Activated CD4-positive, alpha-beta T cell treated with anti-CD3 and anti-CD28 coated beads, Interleukin-2, amount 50 U/mL, for 24 hours (primary cell): ENCODE data around the gene KRTAP5-5.
"Not testable (repeated sequence)": the region's sequence is repeated elsewhere in the genome, so short reads cannot be mapped to it uniquely, and the experiment has no call there.

Experiments
- DNase-seq, 2 donors: peaks; one replicate each; pipeline ENCODE4 v3.0.0-alpha.2; 2020; ENCODE audit warnings: low read depth in 1 of 2, low spot score in 1 of 2

Gene KRTAP5-5

DNA sequence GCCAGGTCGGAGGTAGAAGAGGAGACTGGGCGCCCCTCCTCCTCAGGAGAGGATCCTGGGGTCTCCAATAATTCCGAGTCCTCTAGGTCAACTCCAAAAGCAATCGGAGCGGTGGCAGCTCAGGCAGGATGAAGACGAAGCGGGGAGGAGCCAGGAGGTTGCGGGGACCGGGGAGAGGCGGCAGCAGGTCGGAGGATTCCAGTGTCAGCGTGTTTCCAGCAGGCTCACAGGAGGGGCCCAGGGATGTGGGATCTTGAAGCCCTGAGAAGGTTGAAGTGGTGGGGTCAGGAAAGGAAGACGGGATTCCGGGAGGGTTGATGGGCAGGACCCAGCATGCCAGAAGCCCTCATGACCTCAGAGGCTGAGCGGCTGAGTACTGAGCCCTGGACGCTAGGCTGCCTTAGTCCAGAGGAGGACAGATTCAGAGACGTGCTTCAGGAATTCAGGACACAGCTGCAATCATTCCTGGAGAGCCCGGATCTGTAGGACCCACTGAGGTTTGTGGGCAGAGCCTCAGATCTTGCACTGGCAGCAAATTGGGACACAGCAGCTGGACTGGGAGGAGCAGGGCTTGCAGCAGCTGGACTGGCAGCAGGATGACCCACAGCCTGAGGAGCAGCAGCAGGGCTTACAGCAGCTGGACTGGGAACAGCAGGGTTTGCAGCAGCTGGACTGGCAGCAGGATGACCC is 22.3 kb upstream of the KRTAP5-5 start:
- DNase-seq: not testable (repeated sequence)

DNA sequence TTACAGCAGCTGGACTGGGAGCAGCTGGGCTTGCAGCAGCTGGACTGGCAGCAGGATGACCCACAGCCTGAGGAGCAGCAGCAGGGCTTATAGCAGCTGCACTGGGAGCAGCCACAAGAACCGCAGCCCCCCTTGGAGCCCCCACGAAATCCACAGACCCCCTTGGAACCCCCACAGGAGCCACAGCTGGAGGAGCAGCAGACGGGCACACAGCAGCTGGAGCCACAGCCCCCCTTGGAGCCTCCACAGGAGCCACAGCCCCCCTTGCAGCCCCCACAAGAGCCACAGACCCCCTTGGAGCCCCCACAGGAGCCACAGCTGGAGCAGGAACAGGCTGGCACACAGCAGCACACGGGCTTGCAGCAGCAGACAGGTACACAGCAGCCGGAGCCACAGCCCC is 21.7 kb upstream of the KRTAP5-5 start:
- not testable (repeated sequence) for DNase-seq

DNA sequence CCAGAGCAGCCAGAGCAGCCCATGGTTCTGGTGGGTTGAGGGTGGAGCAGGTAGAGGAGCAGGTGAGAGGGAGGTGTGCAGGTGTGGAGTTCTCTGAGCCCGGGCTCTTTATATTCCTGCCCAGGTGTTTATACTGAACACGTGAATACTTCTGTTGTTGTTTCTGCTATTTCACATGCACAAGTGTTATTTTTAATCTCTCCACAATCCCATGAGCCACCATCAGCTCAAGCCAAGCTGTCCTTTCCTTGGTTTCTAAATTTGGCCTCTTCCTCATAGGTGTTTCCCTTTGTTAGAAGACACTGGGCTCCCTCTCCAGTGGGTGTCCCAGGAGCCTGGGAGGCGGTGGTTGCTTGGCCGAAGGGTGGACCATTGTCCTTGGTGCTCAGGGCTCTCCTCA is 21.2 kb upstream of the KRTAP5-5 start, which contains the start of gene KRTAP5-3:
TSS of gene KRTAP5-3 (minus strand) at position 101 of the 400 bp plus-strand sequence. CDS start at position 23, 78 bp downstream.
- DNase-seq: no peak

DNA sequence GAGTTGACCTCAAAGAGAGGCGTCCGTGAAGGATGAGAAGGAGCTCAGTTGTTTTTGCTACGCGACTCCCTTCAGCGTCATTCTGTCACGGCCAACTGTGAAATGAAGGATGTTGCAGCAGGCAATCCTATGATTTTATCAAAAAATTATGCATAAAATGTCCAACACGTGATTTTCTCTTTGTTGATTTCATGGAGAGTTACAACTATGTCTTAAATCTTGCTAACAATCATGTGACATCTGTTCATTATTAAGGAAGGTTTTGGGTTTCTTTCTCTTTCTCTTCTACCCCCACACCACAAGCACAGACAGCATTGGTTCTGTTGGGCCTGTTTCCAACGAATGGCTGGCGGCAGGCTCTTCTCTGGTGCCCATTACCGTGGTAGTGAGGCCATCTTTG is 11.3 kb upstream of the KRTAP5-5 start:
- DNase-seq: no peak

DNA sequence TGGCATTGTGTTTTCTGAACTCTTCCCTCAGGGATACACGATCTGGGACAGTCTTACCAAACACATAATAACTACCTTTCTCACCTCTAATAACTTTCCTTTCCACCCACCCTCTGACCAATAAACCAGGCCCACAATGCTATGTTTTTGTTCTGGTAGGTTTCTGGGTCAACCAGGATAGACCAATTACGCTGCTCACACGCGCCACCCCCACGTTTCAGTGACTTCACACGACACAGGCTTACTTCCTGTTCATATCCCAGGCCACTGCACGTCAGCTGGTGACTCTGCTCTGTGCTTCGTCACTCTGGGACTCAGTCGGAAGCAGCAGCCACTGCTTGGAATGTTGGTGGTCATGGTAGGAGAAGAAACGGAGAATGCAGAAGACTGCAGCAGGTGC is 10.1 kb upstream of the KRTAP5-5 start:
- DNase-seq: no peak

DNA sequence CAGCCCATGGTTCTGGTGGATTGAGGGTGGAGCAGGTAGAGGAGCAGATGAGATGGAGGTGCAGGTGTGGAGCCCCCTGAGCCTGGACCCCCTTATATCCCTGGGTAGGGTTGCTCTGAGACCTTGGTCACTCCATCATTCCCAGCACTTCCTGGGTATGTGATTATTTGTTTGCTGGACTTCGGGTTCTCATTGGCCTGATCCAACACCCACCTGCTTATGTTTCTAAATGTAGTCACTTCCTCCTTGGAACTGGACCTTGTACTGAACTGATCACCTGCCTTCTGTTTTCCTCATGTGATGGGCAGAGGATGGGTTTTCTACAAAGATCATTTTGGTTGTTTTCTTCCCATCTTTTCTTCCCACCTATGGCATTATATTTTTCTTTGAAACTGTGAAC is 7.5 kb upstream of the KRTAP5-5 start, which contains the start of gene KRTAP5-4:
TSS of gene KRTAP5-4 (minus strand) at position 53 of the 400 bp plus-strand sequence. CDS start at position 8, 45 bp downstream.
- DNase-seq: no peak

DNA sequence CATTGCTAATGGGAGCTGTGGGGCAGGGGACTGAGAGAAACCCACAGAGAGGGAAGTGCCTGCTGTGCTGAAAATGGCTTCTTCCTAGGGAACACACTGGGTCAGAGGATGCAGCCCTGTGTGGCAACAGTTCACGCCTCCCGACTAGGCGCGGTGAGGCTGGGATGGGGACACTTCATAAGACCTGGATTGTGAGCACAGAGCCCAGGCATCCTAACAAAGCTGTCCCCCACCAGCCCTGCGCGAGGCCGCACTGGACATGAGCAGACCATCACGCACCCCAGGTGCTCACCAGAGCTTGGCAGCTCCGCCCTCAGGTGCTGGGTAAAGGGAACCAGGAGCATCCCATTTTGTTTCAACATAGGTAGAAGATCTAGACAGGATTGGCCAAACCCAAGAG is 5.9 kb upstream of the KRTAP5-5 start:
- DNase-seq: no peak

DNA sequence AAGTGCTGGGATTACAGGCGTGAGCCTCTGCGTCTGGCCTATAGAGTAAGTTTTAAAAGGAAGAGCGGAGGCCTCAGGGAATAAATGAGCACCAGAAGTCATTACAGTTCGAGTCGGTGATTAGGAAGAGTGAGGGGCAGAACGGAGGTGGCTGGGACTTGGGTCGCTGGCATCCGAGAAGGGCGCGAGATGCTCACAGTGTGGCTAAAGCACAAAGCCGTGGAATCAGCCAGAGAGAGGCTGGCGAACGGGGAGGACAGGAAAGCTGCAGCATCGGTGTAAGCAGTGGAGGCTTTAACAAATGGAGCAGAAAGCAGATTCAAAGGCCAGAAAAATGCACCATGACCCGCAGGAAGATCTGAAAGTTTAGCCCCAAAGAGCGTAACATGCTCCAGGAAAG is 5.0 kb upstream of the KRTAP5-5 start:
- DNase-seq: no peak

DNA sequence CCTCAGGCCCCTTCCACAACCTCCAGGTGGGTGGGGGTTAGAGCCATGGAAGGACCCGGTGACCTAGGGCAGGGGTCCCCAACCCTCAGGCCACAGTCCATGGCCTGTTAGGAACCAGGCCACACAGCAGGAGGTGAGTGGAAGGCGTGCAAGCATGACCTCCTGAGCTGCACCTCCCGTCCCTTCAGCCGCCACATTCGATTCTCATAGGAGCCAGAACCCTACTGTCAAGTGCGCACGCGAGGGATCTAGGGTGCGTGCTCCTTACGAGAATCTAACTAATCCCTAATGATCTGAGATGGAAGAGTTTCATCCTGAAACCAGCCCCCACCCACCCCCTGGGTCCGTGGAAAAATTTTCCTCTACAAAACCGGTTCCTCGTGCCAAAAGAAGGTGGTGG is 4.0 kb upstream of the KRTAP5-5 start:
- DNase-seq: no peak

DNA sequence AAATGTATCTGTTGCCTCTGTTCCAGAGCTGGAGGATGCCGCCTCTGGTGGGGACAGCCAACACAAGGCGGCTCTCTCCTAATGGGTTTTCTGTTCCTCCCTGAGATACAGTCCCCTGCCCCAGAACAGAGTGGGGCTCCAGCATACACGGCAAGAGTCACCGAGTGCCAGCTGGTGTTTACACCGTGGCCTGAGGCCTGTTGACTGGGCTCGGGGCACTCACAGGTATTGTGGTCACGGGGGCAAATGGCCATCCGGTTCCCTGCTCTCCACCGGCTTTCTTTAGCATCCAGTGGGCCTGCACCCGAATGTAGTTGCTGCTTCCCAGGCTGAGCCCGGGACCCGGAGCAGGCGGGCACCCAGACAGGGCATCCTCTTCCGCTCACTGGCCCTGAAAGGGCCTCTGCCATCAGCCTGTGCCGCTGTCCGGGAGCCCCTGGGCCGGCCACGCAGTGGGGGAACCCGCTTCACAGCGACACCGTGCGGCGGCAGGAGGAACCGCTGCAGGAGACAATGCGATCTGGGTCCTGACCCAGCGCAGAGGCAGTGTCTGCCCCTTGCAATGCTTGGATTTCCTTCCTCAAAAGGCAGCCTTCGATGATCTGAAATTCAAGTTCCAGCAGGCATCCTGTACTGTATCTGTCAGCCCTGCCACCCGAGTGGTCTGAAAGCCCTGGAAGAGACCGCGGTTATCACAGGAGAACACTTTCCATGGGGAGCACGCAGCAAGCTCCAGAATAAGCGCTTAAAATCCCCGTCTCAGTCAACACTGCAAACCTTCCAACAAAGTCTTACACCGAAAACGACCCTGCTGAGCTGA is 859 bp upstream of the KRTAP5-5 start:
- peak; percentile 30 to 41 for DNase-seq

DNA sequence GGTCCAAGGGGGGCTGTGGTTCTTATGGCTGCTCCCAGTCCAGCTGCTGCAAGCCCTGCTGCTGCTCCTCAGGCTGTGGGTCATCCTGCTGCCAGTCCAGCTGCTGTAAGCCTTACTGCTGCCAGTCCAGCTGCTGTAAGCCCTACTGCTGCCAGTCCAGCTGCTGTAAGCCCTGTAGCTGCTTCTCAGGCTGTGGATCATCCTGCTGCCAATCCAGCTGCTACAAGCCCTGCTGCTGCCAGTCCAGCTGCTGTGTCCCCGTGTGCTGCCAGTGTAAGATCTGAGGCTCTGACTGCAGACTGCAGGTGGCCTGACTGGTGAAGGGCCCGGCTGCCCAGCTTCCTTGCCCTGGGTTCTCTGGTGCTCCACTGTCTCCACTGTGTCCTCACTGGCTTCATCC is 696 bp downstream of the KRTAP5-5 start:
- no peak for DNase-seq

DNA sequence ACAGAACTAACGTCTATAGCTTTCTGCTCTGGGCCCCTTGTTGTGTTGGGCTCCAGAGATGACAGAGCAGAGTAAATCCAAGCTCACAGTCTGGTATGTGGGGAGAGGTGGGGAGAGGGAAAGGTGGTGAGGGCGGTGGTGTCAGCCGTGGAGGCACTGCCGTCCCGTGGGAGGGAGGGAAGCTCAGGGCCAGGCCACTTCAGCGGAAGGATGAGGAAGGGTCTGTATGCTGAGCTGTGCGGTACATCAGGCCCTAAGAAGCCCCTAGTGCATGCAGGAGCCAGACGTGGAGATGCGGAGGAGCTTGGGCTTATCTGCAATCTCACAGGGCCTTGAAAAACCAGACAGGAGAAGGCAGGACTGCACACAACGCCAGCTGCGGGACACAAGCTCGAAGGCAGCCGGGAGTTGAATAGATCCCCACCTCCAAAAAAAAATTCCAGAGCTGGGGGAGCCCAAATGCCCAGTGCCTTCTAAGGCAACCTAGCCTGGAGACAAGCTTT is 1.5 kb downstream of the KRTAP5-5 start:
- no peak for DNase-seq

DNA sequence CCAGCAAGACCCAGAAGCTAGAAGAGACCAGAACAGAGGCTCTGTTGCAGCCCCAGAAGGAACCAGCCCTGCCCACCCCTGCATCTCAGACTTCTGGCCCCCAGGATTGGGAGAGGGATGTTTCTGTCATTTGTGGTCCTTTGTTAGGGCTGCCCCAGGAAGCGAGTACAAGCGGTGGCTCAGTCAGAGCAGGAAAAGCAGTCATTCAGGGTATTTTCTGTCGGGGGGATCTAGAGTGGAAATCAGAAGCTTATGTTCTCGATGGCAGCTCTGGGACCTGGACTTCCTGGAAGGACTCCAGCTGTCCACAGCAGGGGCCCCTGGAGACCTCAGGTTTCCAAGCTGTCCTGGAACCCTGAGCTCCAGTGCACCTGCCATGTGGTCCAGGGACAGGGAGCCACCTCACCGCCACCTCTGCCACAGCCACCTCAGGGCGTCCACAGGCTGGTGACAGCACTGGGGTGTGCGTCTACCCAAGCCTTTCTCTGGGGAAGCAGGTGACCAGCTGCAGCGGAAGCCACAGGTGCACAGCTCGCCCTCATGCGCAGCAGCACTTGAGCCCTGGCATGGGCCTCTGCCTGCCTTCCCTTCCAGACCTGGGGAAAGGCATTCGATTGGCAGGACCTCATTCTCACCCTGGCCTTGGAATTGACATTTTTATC is 2.6 kb downstream of the KRTAP5-5 start:
- no peak for DNase-seq

DNA sequence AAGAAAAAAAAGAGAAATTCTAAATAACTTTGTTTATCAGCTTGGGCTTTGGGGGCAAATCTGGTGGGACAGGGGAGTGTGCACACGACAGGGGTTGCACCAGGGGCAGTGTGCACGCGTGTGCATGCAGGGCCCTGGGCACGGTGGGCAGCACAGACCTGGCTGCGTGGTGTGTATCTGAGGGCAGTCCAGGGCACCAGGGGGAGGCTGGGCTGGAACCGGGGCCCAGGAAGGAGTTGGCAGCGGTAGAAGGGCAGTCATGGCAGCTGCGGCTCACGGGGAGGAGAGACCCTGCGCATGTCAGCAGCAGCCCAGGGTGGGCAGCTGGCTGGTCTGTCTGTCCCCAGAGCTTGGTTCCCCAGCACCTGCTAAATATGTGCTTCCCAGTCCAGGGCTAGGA is 4.3 kb downstream of the KRTAP5-5 start:
- no peak for DNase-seq

DNA sequence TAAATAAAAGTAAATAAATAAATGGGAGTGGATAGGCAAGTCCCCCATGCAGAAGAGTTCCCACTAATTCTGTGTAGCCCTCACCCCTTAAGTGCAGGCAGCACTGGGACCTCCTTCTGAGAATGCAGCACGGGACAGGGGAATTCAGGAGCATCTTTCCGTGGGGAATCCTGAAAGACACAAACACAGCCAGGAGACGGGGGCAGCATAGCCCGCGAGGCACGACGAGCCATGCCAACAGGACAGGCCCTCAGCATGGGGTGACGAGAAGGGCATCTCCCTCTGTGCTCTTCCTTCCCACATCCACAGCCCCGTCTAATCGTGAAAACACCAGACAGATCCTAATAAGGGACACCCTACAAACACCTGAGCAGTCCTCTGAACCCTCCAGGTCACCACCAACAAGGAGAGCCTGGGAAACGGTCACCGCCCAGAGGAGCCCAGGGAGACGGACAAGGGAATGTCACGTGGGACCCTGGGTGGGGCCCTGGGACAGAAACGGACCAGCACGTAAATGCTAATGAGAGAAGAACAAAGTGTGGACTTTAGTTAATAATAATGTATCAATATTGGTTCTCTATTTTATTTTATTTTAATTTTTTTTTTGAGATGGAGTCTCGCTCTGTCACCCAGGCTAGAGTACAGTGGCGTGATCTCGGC is 6.8 kb downstream of the KRTAP5-5 start:
- no peak for DNase-seq

DNA sequence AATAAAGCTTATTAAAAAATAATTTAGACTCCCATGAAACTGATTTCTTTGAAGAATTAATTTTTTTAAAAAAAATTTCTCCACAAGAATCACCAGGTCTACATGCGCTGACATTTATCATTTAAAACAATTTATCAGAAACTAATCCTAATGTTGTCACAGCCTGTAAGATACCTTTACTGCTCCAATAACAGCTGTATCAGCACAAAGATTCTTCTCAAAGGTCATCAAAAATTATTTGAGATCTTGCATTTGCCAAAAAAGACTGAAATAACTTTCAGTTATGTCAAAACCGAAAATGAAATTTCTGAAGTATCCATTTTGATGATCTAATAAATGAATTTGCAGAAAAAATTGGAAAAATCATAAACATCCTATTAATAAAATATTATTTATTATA is 8.1 kb downstream of the KRTAP5-5 start:
- no peak for DNase-seq

DNA sequence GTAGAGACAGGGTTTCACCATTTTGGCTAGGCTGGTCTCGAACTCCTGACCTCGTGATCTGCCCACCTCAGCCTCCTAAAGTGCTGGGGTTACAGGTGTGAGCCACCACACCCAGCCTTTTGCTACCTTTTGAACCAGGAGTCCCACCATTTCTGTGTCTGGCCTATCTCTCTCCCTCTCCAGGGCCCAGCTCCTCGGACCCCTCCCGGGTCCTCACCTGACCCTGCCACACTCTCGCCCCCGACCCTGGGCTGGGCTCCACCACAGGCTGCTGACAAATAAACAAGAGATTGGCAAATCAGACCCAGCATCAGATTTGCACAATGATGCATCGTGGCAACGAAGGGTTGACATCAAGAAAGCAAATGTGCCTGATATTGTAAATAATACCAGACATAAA is 8.8 kb downstream of the KRTAP5-5 start:
- DNase-seq: no peak

DNA sequence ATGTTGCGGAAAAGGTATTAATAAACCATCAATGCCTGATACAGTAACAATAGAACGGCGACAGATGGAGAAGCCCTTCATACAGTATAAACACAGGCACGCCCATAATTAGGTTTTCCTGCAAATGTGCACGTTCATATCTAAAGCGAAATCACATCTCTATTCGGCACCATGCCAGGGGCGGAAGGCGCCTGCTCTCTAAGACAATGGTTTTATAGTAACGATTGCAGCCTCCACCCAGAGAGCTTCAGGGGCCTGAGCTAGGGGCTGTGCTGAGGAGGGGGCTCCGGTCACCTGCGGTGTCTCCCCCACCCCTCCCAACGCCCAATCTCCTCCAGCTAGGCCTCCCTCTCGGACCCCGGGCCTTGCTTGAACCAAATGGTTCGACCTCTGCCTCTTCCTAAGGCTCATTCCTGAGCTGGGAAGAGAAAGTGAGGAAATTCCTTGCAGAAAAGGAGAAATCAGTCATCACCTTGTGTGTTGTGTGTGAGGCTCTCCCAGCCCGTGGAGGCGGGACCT is 9.6 kb downstream of the KRTAP5-5 start:
- DNase-seq: no peak

DNA sequence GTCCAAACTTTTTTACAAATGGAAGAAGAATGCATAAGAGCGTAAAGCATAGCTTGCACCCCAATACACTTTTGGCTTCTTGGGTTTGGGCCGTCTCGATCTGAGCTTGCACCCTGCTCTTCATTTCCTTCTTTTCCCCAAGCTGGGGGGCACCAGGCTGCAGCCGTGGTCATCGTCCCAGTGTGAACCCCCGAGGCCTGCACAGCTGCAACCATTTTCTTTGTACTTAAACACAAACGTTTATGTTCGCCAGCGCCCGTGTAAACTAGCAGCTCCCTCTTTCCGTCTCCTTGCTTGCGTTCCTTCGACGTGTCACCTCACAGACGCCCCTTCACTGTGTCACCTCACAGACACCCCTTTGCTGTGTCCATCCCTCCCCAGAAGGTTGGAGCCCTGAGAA is 10.1 kb downstream of the KRTAP5-5 start:
- no peak for DNase-seq

DNA sequence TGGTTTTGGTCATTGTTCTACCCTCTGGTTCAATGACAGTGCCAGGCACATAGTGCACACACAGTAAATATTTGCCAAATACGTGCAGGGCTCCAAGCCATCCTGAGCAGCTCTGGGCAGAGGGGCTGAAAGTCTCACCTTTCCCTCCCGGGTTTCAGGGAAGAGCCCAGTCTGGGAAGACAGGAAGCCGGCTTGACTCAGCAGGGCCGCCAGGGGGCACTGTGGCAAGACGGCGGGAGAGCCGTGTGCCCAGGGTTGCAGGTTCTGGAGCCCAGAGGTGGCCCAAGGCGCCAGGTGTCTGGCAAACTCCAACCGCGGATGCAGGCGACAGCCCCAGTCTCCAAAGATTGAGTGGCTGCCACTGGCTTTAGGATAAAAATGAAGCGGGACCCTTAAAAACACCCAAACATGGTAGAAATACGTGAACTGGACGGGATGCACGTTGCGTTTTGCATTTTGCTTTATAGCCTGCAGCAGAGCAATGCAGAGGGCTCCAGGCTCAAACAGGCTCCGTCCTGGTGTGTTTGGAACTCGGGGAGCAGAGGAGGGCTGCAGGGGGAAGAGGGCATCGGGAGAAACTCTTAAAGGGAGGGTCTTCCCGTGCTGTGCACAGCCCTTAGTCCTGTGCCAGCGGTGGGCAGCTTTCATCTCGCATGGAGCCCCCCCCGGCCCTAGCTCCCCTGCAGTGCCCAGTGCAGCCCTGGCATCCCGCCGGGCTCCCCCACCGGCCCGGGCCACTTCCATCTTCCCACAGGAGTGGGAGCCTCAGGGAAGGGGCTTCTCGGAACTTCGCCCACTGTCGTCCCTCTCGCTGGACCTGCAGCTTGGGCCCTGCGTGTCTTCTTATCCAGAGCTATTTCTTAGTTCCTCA is 10.7 kb downstream of the KRTAP5-5 start:
- no peak for DNase-seq
